B cell (primary cell): ENCODE results near the gene MVD. TPM values are rescaled to one million over a fixed set of nuclear protein-coding genes. Genes with fewer than 3 reads are reported as not detected.

ENCODE experiments used
- ATAC-seq: fragments of 200-7000 bp; cut with Tn5 transposase; one replicate; pipeline ENCODE4 v1.10.0; 2021; ENCODE audit warnings: low read depth, mild to moderate bottlenecking, moderate number of reproducible peaks, moderate library complexity
- CTCF ChIA-PET: fragments of 350-600 bp; sonication (Branson Sonifier 250); formaldehyde crosslinking; loops from one replicate; lab custom pipeline; 2021; ENCODE audit warnings: antibody characterized with exemption, inconsistent platforms; lab: Charles Lee
- POLR2A ChIA-PET: fragments of 350-600 bp; sonication (Branson Sonifier 250); formaldehyde crosslinking; loops from one replicate; lab custom pipeline; 2021; ENCODE audit warnings: antibody characterized with exemption; lab: Charles Lee
- DNase-seq: peaks from one replicate; pipeline ENCODE4 v3.0.0; 2013
- H2AFZ ChIP-seq: 2 replicates; pipeline ENCODE4 v1.6.1; 2012; ENCODE audit warnings: mild to moderate bottlenecking, low read depth, low read length; ENCODE audit not compliant: insufficient read depth, poor library complexity, severe bottlenecking
- H3K27ac ChIP-seq, 2 donors: 1 replicate in 1 of 2; 2 replicates in 1 of 2; pipeline ENCODE4 v1.5.1; 2012 to 2013; ENCODE audit warnings: low read length in 2 of 2, mild to moderate bottlenecking in 2 of 2, moderate library complexity in 1 of 2
- H3K27me3 ChIP-seq, 4 experiments: fragments of 200-600 bp in 1 of 4; sonication (generic) in 1 of 4; replicated peaks in 1 of 4; 1 replicate in 2 of 4; 2 replicates in 2 of 4; pipeline versions ENCODE4 v1.6.1 to v1.7.0; 2013 to 2016; ENCODE audit warnings: low read length in 3 of 4, mild to moderate bottlenecking in 2 of 4, mixed read lengths in 1 of 4, moderate library complexity in 1 of 4; ENCODE audit not compliant: insufficient read depth in 4 of 4, control insufficient read depth in 3 of 4; ENCODE audit errors: control extremely low read depth in 1 of 4
- H3K36me3 ChIP-seq, 2 experiments: replicated peaks in 1 of 2; 1 replicate in 1 of 2; 2 replicates in 1 of 2; pipeline versions ENCODE4 v1.6.1 to v1.7.1; 2013; ENCODE audit warnings: low read length in 1 of 2; ENCODE audit not compliant: insufficient read depth in 2 of 2, control insufficient read depth in 1 of 2; ENCODE audit errors: control extremely low read depth in 1 of 2, extremely low read depth in 1 of 2
- H3K4me1 ChIP-seq, 2 donors: fragments of 200-600 bp in 1 of 2; sonication (generic) in 1 of 2; 1 replicate in 1 of 2; 2 replicates in 1 of 2; pipeline versions ENCODE4 v1.5.1 to v1.6.1; 2013 to 2017; ENCODE audit warnings: low read length in 2 of 2; ENCODE audit not compliant: control insufficient read depth in 2 of 2, insufficient read depth in 2 of 2
- H3K4me2 ChIP-seq: replicated peaks from 2 replicates; pipeline ENCODE3; 2012; ENCODE audit warnings: mild to moderate bottlenecking, low read depth, low read length; ENCODE audit not compliant: poor library complexity, severe bottlenecking
- H3K4me3 ChIP-seq, 5 experiments: fragments of 200-600 bp in 1 of 5; sonication (generic) in 1 of 5; 1 replicate in 3 of 5; 2 replicates in 2 of 5; pipeline versions ENCODE4 v1.5.1 to v1.7.0; 2011 to 2016; ENCODE audit warnings: low read length in 4 of 5, mild to moderate bottlenecking in 4 of 5, low read depth in 2 of 5, control low read depth in 1 of 5, moderate library complexity in 1 of 5; ENCODE audit not compliant: insufficient read depth in 1 of 5; ENCODE audit errors: control extremely low read depth in 1 of 5, extremely low read depth in 1 of 5
- H3K79me2 ChIP-seq: fragments of 200-600 bp; sonication (generic); one replicate; pipeline ENCODE4 v1.6.0; 2016; ENCODE audit warnings: low read length; ENCODE audit not compliant: control insufficient read depth, insufficient read depth
- H3K9ac ChIP-seq: fragments of 200-600 bp; sonication (generic); 2 replicates; pipeline ENCODE4 v1.6.1; 2017; ENCODE audit warnings: mild to moderate bottlenecking, low read length, moderate library complexity
- H3K9me3 ChIP-seq, 3 donors: one replicate each; pipeline versions ENCODE4 v1.6.1 to v1.7.1; 2013; ENCODE audit warnings: low read length in 2 of 3; ENCODE audit not compliant: control insufficient read depth in 2 of 3, insufficient read depth in 1 of 3; ENCODE audit errors: control extremely low read depth in 1 of 3
- H4K20me1 ChIP-seq: 2 replicates; pipeline ENCODE4 v1.6.0; 2012; ENCODE audit warnings: mild to moderate bottlenecking, low read length; ENCODE audit not compliant: insufficient read depth, control insufficient read depth, poor library complexity, severe bottlenecking
- H3K27ac Mint-ChIP-seq: one replicate; pipeline ENCODE4 v1.8.0; 2021; ENCODE audit warnings: mixed read lengths
- H3K27me3 Mint-ChIP-seq: one replicate; pipeline ENCODE4 v1.8.0; 2021; ENCODE audit warnings: mixed read lengths
- H3K4me1 Mint-ChIP-seq: one replicate; pipeline ENCODE4 v1.8.0; 2021; ENCODE audit warnings: mixed read lengths
- H3K4me3 Mint-ChIP-seq: one replicate; pipeline ENCODE4 v1.8.0; 2021; ENCODE audit warnings: mixed read lengths
- H3K9me3 Mint-ChIP-seq: one replicate; pipeline ENCODE4 v1.8.0; 2022; ENCODE audit warnings: mixed read lengths; ENCODE audit not compliant: insufficient read depth
- CTCF ChIP-seq: fragments of 200-600 bp; IDR thresholded peaks from one replicate; pipeline ENCODE4 v1.8.0; 2022; ENCODE audit warnings: antibody characterized with exemption, mild to moderate bottlenecking
- EZH2 ChIP-seq: IDR thresholded peaks from 2 replicates; pipeline ENCODE4 v1.6.1; 2012; ENCODE audit warnings: borderline replicate concordance, low read depth, mild to moderate bottlenecking, moderate library complexity, low read length; ENCODE audit not compliant: insufficient read depth, poor library complexity, severe bottlenecking
- WGBS: methylation state at CpG from one replicate; pipeline ENCODE4 v1.1.5; 2013; ENCODE audit warnings: missing lambda C conversion rate; ENCODE audit not compliant: insufficient coverage; 5-methylcytosine and 5-hydroxymethylcytosine counted together
- intact Hi-C: fragments of 100-400 bp; cut with micrococcal nuclease; formaldehyde crosslinking; loops from one replicate; pipeline ENCODE4 v1.10.0; 2022
- polyA plus RNA-seq: library from polyadenylated mRNA; depleted of rRNA; stranded (reverse); fragments of >200 nt; gene quantifications from 2 replicates; pipeline ENCODE4 v1.2.3, GENCODE V29; 2012
- total RNA-seq, 2 donors: library from RNA; stranded (reverse); fragments of 120-200 nt in 1 of 2; gene quantifications; 1 replicate in 1 of 2; 2 replicates in 1 of 2; pipeline versions ENCODE4 v1.2.3 to v1.2.4, GENCODE V29; 2013 to 2022

Gene MVD
- total and polyA plus RNA-seq, 2 donors (not counting 1 experiment from before 2014, with no cell fraction given), result 40.9 to 95.4 TPM

DNA sequence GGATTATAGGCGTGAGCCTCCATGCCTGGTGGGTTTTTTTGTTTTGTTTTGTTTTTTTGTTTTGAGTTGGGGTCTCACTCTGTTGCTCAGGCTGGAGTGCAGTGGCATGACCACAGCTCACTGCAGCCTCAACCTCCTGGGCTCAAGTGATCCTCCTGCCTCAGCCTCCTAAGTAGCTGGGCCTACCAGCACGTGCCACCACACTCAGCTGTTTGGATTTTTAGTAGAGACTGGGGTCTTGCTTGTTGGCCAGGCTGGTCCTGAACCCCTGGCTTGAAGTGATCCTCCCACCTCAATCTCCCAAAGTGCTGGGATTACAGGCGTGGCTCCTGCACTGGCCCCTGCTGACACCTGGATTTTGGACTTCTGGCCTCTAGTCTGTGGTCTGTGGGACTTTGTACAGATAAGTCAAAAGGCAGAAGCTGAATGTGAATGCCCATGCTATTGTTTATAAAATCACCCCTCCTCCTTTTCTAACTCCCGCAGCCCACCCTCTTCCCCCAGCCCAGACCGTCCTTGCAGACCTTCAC, 17.7 kb upstream of the MVD start:
- intact Hi-C loops, result loop anchor here (1.0 to 10.0 kb wide), 3 partner anchors 26 to 884 kb away; partner anchors contain the start of genes CTU2, CYBA, RNF166 and RPL13
- H3K4me3 Mint-ChIP-seq, result peak overlapping the region; percentile 87
- Histone ChIP-seq H3K9ac (no peak overlapping the region), H3K27ac (no peak overlapping the region), H3K4me2 (peak overlapping the region; percentile 91), H3K4me3 (no peak overlapping the region), H3K4me1 (peaks cover 32 to 49% of the 10 kb centered on the region in 2 donors), H3K36me3 (peaks cover 0 to 39% of the 10 kb centered on the region in 2 experiments), H2AFZ (no peak overlapping the region), H4K20me1 (peaks cover 60% of the 10 kb centered on the region), H3K79me2 (peaks cover 43% of the 10 kb centered on the region), H3K9me3 (no peaks in the 10 kb centered on the region), H3K27me3 (no peaks in the 10 kb centered on the region)
- no peaks in the 10 kb centered on the region for H3K27me3 Mint-ChIP-seq
- H3K9me3 Mint-ChIP-seq, result no peaks in the 10 kb centered on the region
- TF ChIP-seq EZH2, result no peak
- no peak for TF ChIP-seq CTCF
- no peak for ATAC-seq
- WGBS, result 80% methylated on average over 3 of the region's 5 CpGs
- H3K27ac Mint-ChIP-seq, result peak overlapping the region; percentile 97
- no peak for DNase-seq
- H3K4me1 Mint-ChIP-seq, result peaks cover 43% of the 10 kb centered on the region
- ChIA-PET CTCF (interaction anchor here (0.8 to 3.4 kb wide), 10 partner anchors 10 to 83 kb away, joined by 3 to 14 read pairs (median 4); no protein-coding TSS in a partner anchor), POLR2A (interaction anchor here (0.6 to 2.2 kb wide), 6 partner anchors 20 to 901 kb away, joined by 3 to 14 read pairs (median 4); no protein-coding TSS in a partner anchor)

- H3K9ac ChIP-seq, result no peak overlapping the region
- peaks cover 0 to 39% of the 10 kb centered on the region in 2 experiments for H3K36me3 ChIP-seq
- peaks cover 46% of the 10 kb centered on the region for H4K20me1 ChIP-seq
- TF ChIP-seq CTCF (no peak), EZH2 (no peak)
- H3K9me3 ChIP-seq, result no peaks in the 10 kb centered on the region
- no peak for ATAC-seq
- H3K4me3 ChIP-seq, result no peak overlapping the region
- ChIA-PET POLR2A (no interaction called here), CTCF (interaction anchor here (2.1 kb wide), 1 partner anchor 22 kb away, joined by 4 read pairs; no protein-coding TSS in a partner anchor)
- H3K27ac ChIP-seq, result no peak overlapping the region
- Mint-ChIP-seq H3K4me3 (no peak overlapping the region), H3K27ac (no peak overlapping the region), H3K4me1 (peaks cover 24% of the 10 kb centered on the region), H3K9me3 (no peaks in the 10 kb centered on the region), H3K27me3 (no peaks in the 10 kb centered on the region)
- 98% methylated on average over 27 of the region's 32 CpGs for WGBS
- H3K4me1 ChIP-seq, result peaks cover 20 to 28% of the 10 kb centered on the region in 2 donors
- H3K4me2 ChIP-seq, result no peak overlapping the region
- peaks cover 34% of the 10 kb centered on the region for H3K79me2 ChIP-seq
- H3K27me3 ChIP-seq, result no peaks in the 10 kb centered on the region
- H2AFZ ChIP-seq, result no peak overlapping the region
- no peak for DNase-seq
- intact Hi-C loops, result no loop called here
These were observed 15.5 kb upstream of the MVD start for GRCh38 chr16:88678224-88678979.
